SK-N-SH (cell line): ENCODE data around the gene MAP3K12. TPM values are rescaled to one million over a fixed set of nuclear protein-coding genes. Genes with fewer than 3 reads are reported as not detected.

Source experiments
- CTCF ChIA-PET: fragments of 300-600, 350-600 bp; formaldehyde crosslinking; extraction: SDS; loops from one replicate; lab custom pipeline; 2021; lab: Yijun Ruan, JAX
- POLR2A ChIA-PET: fragments of 350-600 bp; sonication (Branson Sonifier 250); formaldehyde crosslinking; extraction: SDS; loops from one replicate; lab custom pipeline; 2020; ENCODE audit warnings: antibody characterized with exemption, inconsistent platforms; lab: Yijun Ruan, JAX
- DNase-seq: peaks from one replicate; pipeline ENCODE4 v3.0.0; 2012
- H2AFZ ChIP-seq: fragments of 200-600 bp; sonication (generic); 2 replicates; pipeline ENCODE4 v1.8.1; 2016; ENCODE audit warnings: antibody characterized with exemption, mild to moderate bottlenecking, low read depth
- H3F3A ChIP-seq: fragments of 200-600 bp; sonication (generic); replicated peaks from 2 replicates; pipeline ENCODE3; 2016; ENCODE audit warnings: antibody characterized with exemption, mild to moderate bottlenecking; ENCODE audit not compliant: insufficient read depth
- H3K27ac ChIP-seq, 2 experiments: fragments of 200-500 bp in 1 of 2; fragments of 200-600 bp in 1 of 2; sonication (Bioruptor generic) in 1 of 2; sonication (generic), shearing (Covaris generic) in 1 of 2; 2 replicates each; pipeline versions ENCODE4 v1.5.1 to v1.6.1; 2014 to 2016; ENCODE audit warnings: low read depth in 2 of 2, inconsistent platforms in 1 of 2, low read length in 1 of 2, mild to moderate bottlenecking in 1 of 2, mixed read lengths in 1 of 2
- H3K27me3 ChIP-seq: fragments of 200-600 bp; sonication (generic), shearing (Covaris generic); 2 replicates; pipeline ENCODE4 v1.6.1; 2016; ENCODE audit warnings: mixed run types; ENCODE audit not compliant: insufficient read depth
- H3K36me3 ChIP-seq, 2 experiments: fragments of 200-500 bp in 1 of 2; fragments of 200-600 bp in 1 of 2; sonication (Bioruptor generic) in 1 of 2; sonication (generic) in 1 of 2; replicated peaks in 1 of 2; 2 replicates each; pipeline versions ENCODE3 to v1.5.1; 2014 to 2016; ENCODE audit warnings: low read length in 1 of 2, mild to moderate bottlenecking in 1 of 2; ENCODE audit not compliant: insufficient read depth in 2 of 2, control insufficient read depth in 1 of 2
- H3K4me1 ChIP-seq, 2 experiments: fragments of 200-500 bp in 1 of 2; fragments of 200-600 bp in 1 of 2; sonication (Bioruptor generic) in 1 of 2; sonication (generic), shearing (Covaris generic) in 1 of 2; 2 replicates each; pipeline versions ENCODE4 v1.5.1 to v1.6.1; 2014 to 2016; ENCODE audit warnings: low read depth in 1 of 2, low read length in 1 of 2, mixed run types in 1 of 2; ENCODE audit not compliant: insufficient read depth in 2 of 2, control insufficient read depth in 1 of 2
- H3K4me2 ChIP-seq: fragments of 200-600 bp; sonication (generic), shearing (Covaris generic); 2 replicates; pipeline ENCODE4 v1.6.1; 2017; ENCODE audit warnings: mixed run types
- H3K4me3 ChIP-seq, 2 experiments: fragments of 200-500 bp in 1 of 2; fragments of 200-600 bp in 1 of 2; sonication (Bioruptor generic) in 1 of 2; sonication (generic), shearing (Covaris generic) in 1 of 2; 2 replicates each; pipeline versions ENCODE4 v1.5.1 to v1.8.1; 2014 to 2016; ENCODE audit warnings: low read depth in 2 of 2, inconsistent platforms in 1 of 2, low read length in 1 of 2, mild to moderate bottlenecking in 1 of 2, mixed read lengths in 1 of 2, moderate library complexity in 1 of 2
- H3K79me2 ChIP-seq: fragments of 200-600 bp; sonication (generic); 2 replicates; pipeline ENCODE4 v1.8.1; 2017; ENCODE audit warnings: mild to moderate bottlenecking; ENCODE audit not compliant: insufficient read depth
- H3K9ac ChIP-seq: fragments of 200-600 bp; sonication (generic); 2 replicates; pipeline ENCODE4 v1.6.1; 2017; ENCODE audit warnings: mixed run types
- H3K9me2 ChIP-seq: fragments of 200-600 bp; sonication (generic); 2 replicates; pipeline ENCODE4 v1.6.1; 2017; ENCODE audit warnings: mixed run types
- H3K9me3 ChIP-seq: fragments of 200-600 bp; sonication (generic); 2 replicates; pipeline ENCODE4 v1.6.1; 2017; ENCODE audit warnings: mixed run types, mild to moderate bottlenecking, moderate library complexity
- H4K20me1 ChIP-seq: fragments of 200-600 bp; sonication (generic); 2 replicates; pipeline ENCODE4 v1.6.1; 2017; ENCODE audit warnings: mild to moderate bottlenecking, mixed run types; ENCODE audit not compliant: insufficient read depth
- EZH2phosphoT487 ChIP-seq: fragments of 200-600 bp; sonication (generic); IDR thresholded peaks from 2 replicates; pipeline ENCODE4 v1.6.1; 2017; ENCODE audit warnings: low read depth, mixed run types, mild to moderate bottlenecking, antibody characterized with exemption, moderate library complexity, borderline replicate concordance
- FOXM1 ChIP-seq: IDR thresholded peaks from 2 replicates; pipeline ENCODE4 v1.4.0; 2012; ENCODE audit warnings: low read depth, mild to moderate bottlenecking
- GABPA ChIP-seq: IDR thresholded peaks from 2 replicates; pipeline ENCODE4 v1.4.0; 2012; ENCODE audit warnings: low read depth, mild to moderate bottlenecking
- JUND ChIP-seq: IDR thresholded peaks from 2 replicates; pipeline ENCODE4 v1.4.0; 2012
- MEF2A ChIP-seq: IDR thresholded peaks from 2 replicates; pipeline ENCODE4 v1.4.0; 2012; ENCODE audit warnings: low read depth, borderline replicate concordance
- MXI1 ChIP-seq: IDR thresholded peaks from 2 replicates; pipeline ENCODE4 v1.6.1; 2012; ENCODE audit warnings: mild to moderate bottlenecking, low read depth, low read length, improper control_type of control experiment
- NFIC ChIP-seq: IDR thresholded peaks from 2 replicates; pipeline ENCODE4 v1.4.0; 2012; ENCODE audit warnings: borderline replicate concordance
- POLR2AphosphoS5 ChIP-seq: IDR thresholded peaks from 2 replicates; pipeline ENCODE4 v1.6.1; 2012; ENCODE audit warnings: low read depth, low read length
- REST ChIP-seq: IDR thresholded peaks from 2 replicates; pipeline ENCODE4 v1.6.1; 2012; ENCODE audit warnings: mild to moderate bottlenecking, low read depth, low read length, moderate library complexity
- RXRA ChIP-seq: IDR thresholded peaks from 2 replicates; pipeline ENCODE4 v1.4.0; 2012; ENCODE audit warnings: low read depth, mild to moderate bottlenecking, borderline replicate concordance
- SIN3A ChIP-seq: IDR thresholded peaks from 2 replicates; pipeline ENCODE4 v1.6.1; 2012; ENCODE audit warnings: low read depth, mild to moderate bottlenecking, low read length, moderate library complexity, borderline replicate concordance
- SMC3 ChIP-seq: IDR thresholded peaks from 2 replicates; pipeline ENCODE4 v1.6.1; 2012; ENCODE audit warnings: low read depth, low read length, improper control_type of control experiment
- TCF12 ChIP-seq: IDR thresholded peaks from 2 replicates; pipeline ENCODE4 v1.4.0; 2012
- YY1 ChIP-seq: IDR thresholded peaks from 2 replicates; pipeline ENCODE4 v1.4.0; 2012; ENCODE audit warnings: low read depth, mild to moderate bottlenecking
- WGBS: methylation state at CpG from one replicate; pipeline ENCODE4 v1.1.6; 2017; ENCODE audit warnings: low lambda C conversion rate; 5-methylcytosine and 5-hydroxymethylcytosine counted together
- polyA plus RNA-seq, 3 experiments: library from polyadenylated mRNA; depleted of rRNA; stranded (reverse); fragments of >200 nt; gene quantifications; 2 replicates each; pipeline ENCODE4 v1.2.3, GENCODE V29; 2012

The MAP3K12 gene
- polyA plus RNA-seq, 1 of the 3 experiments (the other 2 are of a cell fraction): 57.6 TPM

GRCh38 chr12:53461591-53461990 is 37.7 kb downstream of the MAP3K12 start:
- ChIA-PET CTCF (interaction anchor here (1.1 to 1.7 kb wide), 6 partner anchors 9 to 117 kb away, joined by 3 to 9 read pairs (median 4); no protein-coding TSS in a partner anchor), POLR2A (interaction anchor here (0.7 to 1.7 kb wide), 4 partner anchors 12 to 20 kb away, joined by 3 to 4 read pairs (median 3); no protein-coding TSS in a partner anchor)
- Histone ChIP-seq H3K4me1 (peaks cover 4 to 7% of the 10 kb centered on the region in 2 experiments; a peak in 2 of 4 replicates), H2AFZ (no peak overlapping the region), H3K4me2 (no peak overlapping the region), H3K9me2 (no peaks in the 10 kb centered on the region), H3F3A (peaks cover 47% of the 10 kb centered on the region), H3K27me3 (no peaks in the 10 kb centered on the region), H3K36me3 (peaks cover 92 to 96% of the 10 kb centered on the region in 2 experiments), H3K4me3 (no peak overlapping the region), H4K20me1 (peaks cover 97% of the 10 kb centered on the region), H3K9me3 (no peaks in the 10 kb centered on the region), H3K9ac (no peak overlapping the region), H3K27ac (no peak overlapping the region), H3K79me2 (peaks cover 97% of the 10 kb centered on the region)
- 94% methylated on average over 8 of the region's 8 CpGs for WGBS
- no peak for DNase-seq
- TF ChIP-seq EZH2phosphoT487 (no peak), JUND (no peak), GABPA (no peak), RXRA (no peak), REST (no peak), NFIC (no peak), MEF2A (no peak)

GRCh38 chr12:53461059-53461458 is 38.2 kb downstream of the MAP3K12 start:
- CTCF ChIA-PET: interaction anchor here (1.1 to 1.7 kb wide), 5 partner anchors 8 to 116 kb away, joined by 3 to 9 read pairs (median 4); no protein-coding TSS in a partner anchor
- H3K9me3 ChIP-seq: no peaks in the 10 kb centered on the region
- H3K36me3 ChIP-seq: peaks cover 92 to 96% of the 10 kb centered on the region in 2 experiments
- H3F3A ChIP-seq: peaks cover 47% of the 10 kb centered on the region
- H3K27ac ChIP-seq: peak overlapping the region in 1 of 2 experiments; percentile 8; a peak in 1 of 4 replicates
- no peak overlapping the region for H3K9ac ChIP-seq
- no peak for TF ChIP-seq TCF12
- no peak for TF ChIP-seq SMC3
- TF ChIP-seq POLR2AphosphoS5: peak; percentile 11; the same call in 1 of the 2 replicates
- TF ChIP-seq SIN3A: no peak
- no peak for TF ChIP-seq FOXM1
- TF ChIP-seq MXI1: no peak
- no peak for TF ChIP-seq YY1
- 51% methylated on average over 2 of the region's 3 CpGs for WGBS
- peaks cover 97% of the 10 kb centered on the region for H4K20me1 ChIP-seq
- H3K4me1 ChIP-seq: peaks cover 4 to 7% of the 10 kb centered on the region in 2 experiments; a peak in 2 of 4 replicates
- POLR2A ChIA-PET: interaction anchor here (0.7 to 1.7 kb wide), 3 partner anchors 12 to 21 kb away, joined by 3 to 4 read pairs (median 3); no protein-coding TSS in a partner anchor
- H3K79me2 ChIP-seq: peaks cover 98% of the 10 kb centered on the region
- DNase-seq: no peak
- H3K9me2 ChIP-seq: no peaks in the 10 kb centered on the region
- H2AFZ ChIP-seq: no peak overlapping the region
- no peak overlapping the region for H3K4me2 ChIP-seq
- no peaks in the 10 kb centered on the region for H3K27me3 ChIP-seq
- H3K4me3 ChIP-seq: no peak overlapping the region
